ENCODE measurements around the gene PRDM16. TPM values are rescaled to one million over a fixed set of nuclear protein-coding genes. Genes with fewer than 3 reads are reported as not detected.

The PRDM16 gene
- total and polyA plus RNA-seq, 3 donors from 2014 or later, result 2.1 to 5.6 (median 4.7) TPM

GRCh38 chr1:3241673-3242407, 172.8 kb downstream of the PRDM16 start:
- Histone ChIP-seq H3K36me3 (ENCODE audit: low read depth, missing control alignments) (no peaks in the 10 kb centered on the region), H3K27ac (no peak overlapping the region), H3K4me3 (no peak overlapping the region), H3K27me3 (no peaks in the 10 kb centered on the region), H3K9me3 (no peaks in the 10 kb centered on the region), H3K4me1 (no peaks in the 10 kb centered on the region)
- WGBS, 2 donors, result 56 to 83% methylated on average over 13 to 31 of the region's 31 CpGs
- DNase-seq, result no peak
- TF ChIP-seq CTCF (IDR thresholded peaks at IDR 0.05), result no peak
- TF ChIP-seq POLR2A (IDR thresholded peaks at IDR 0.05), result no peak
- intact Hi-C loops (cut with DNase I; ENCODE audit: low total_unique reads), result no loop called here

GRCh38 chr1:3242408-3243260, 173.6 kb downstream of the PRDM16 start:
- Histone ChIP-seq H3K36me3 (ENCODE audit: low read depth, missing control alignments) (no peaks in the 10 kb centered on the region), H3K9me3 (no peaks in the 10 kb centered on the region), H3K4me1 (no peaks in the 10 kb centered on the region), H3K27ac (no peak overlapping the region), H3K27me3 (no peaks in the 10 kb centered on the region), H3K4me3 (no peak overlapping the region)
- 77 to 83% methylated on average over 25 to 35 of the region's 35 CpGs for WGBS, 2 donors
- no peak for TF ChIP-seq CTCF (IDR thresholded peaks at IDR 0.05)
- TF ChIP-seq POLR2A (IDR thresholded peaks at IDR 0.05), result no peak
- no peak for DNase-seq
- intact Hi-C loops (cut with DNase I; ENCODE audit: low total_unique reads), result no loop called here

- TF ChIP-seq CTCF (IDR thresholded peaks at IDR 0.05) (no peak), POLR2A (IDR thresholded peaks at IDR 0.05) (no peak)
- Histone ChIP-seq H3K27ac (no peak overlapping the region), H3K36me3 (ENCODE audit: low read depth, missing control alignments) (no peaks in the 10 kb centered on the region), H3K9me3 (no peaks in the 10 kb centered on the region), H3K4me3 (no peak overlapping the region), H3K27me3 (no peaks in the 10 kb centered on the region), H3K4me1 (no peaks in the 10 kb centered on the region)
- intact Hi-C loops (cut with DNase I; ENCODE audit: low total_unique reads), result no loop called here
- 86 to 94% methylated on average over 15 of the region's 15 CpGs for WGBS, 2 donors
- no peak for DNase-seq
Observed at GRCh38 chr1:3243304-3243703, 174.3 kb downstream of the PRDM16 start.

GRCh38 chr1:3244025-3244926, 175.3 kb downstream of the PRDM16 start:
- H3K4me1 ChIP-seq, result no peaks in the 10 kb centered on the region
- no peak overlapping the region for H3K27ac ChIP-seq
- no peak overlapping the region for H3K4me3 ChIP-seq
- WGBS, 2 donors, result 85 to 89% methylated on average over 24 to 37 of the region's 37 CpGs
- no peaks in the 10 kb centered on the region for H3K27me3 ChIP-seq
- no peak for DNase-seq
- no peak for TF ChIP-seq CTCF (IDR thresholded peaks at IDR 0.05)
- TF ChIP-seq POLR2A (IDR thresholded peaks at IDR 0.05), result no peak
- H3K36me3 ChIP-seq (ENCODE audit: low read depth, missing control alignments), result no peaks in the 10 kb centered on the region
- no peaks in the 10 kb centered on the region for H3K9me3 ChIP-seq
- intact Hi-C loops (cut with DNase I; ENCODE audit: low total_unique reads), result no loop called here

Measured in testis (tissue), 3 donors.